SKM-1 treated with dmso at 0.1 percent for 144 hours (cell line): ENCODE measurements around the gene WNT11.
A peak's percentile ranks its signal among the peaks of the same experiment; 100 is the strongest.

Source experiments
- DNase-seq: peaks from one replicate; lab custom pipeline; 2025; ENCODE audit not compliant: unreplicated experiment; lab: John Stamatoyannopoulos, UW

WNT11 gene

GRCh38 chr11:76238551-76238950, 32.2 kb upstream of the WNT11 start:
- DNase-seq = no peak

- peak; percentile 17 for DNase-seq
Observed at GRCh38 chr11:76237914-76238313, 31.6 kb upstream of the WNT11 start.

- no peak for DNase-seq
Observed at GRCh38 chr11:76237000-76237649, 30.8 kb upstream of the WNT11 start.

GRCh38 chr11:76236092-76236999, 30.0 kb upstream of the WNT11 start:
- peak; percentile 45 for DNase-seq

- DNase-seq = peak; percentile 76
Observed at GRCh38 chr11:76235233-76236091, 29.2 kb upstream of the WNT11 start.

- peak; percentile 87 for DNase-seq
Observed at GRCh38 chr11:76234416-76235232, 28.3 kb upstream of the WNT11 start.

GRCh38 chr11:76234021-76234415, 27.7 kb upstream of the WNT11 start:
- peak; percentile 52 for DNase-seq

GRCh38 chr11:76233196-76233921, 27.1 kb upstream of the WNT11 start:
- DNase-seq = no peak

- DNase-seq = no peak
Observed at GRCh38 chr11:76232026-76232665, 25.8 kb upstream of the WNT11 start.

GRCh38 chr11:76231121-76231738, 24.9 kb upstream of the WNT11 start:
- no peak for DNase-seq

- no peak for DNase-seq
Observed at GRCh38 chr11:76230392-76230791, 24.1 kb upstream of the WNT11 start.

GRCh38 chr11:76229690-76230240, 23.5 kb upstream of the WNT11 start:
- no peak for DNase-seq

- DNase-seq = no peak
Observed at GRCh38 chr11:76228875-76229149, 22.5 kb upstream of the WNT11 start.

GRCh38 chr11:76228071-76228874, 22.0 kb upstream of the WNT11 start:
- no peak for DNase-seq

GRCh38 chr11:76226626-76227025, 20.3 kb upstream of the WNT11 start:
- no peak for DNase-seq

GRCh38 chr11:76225122-76225611, 18.9 kb upstream of the WNT11 start:
- no peak for DNase-seq

GRCh38 chr11:76224461-76225121, 18.3 kb upstream of the WNT11 start:
- DNase-seq = no peak
